Erythroblast (primary cell): ENCODE data around the gene SOAT2.

ENCODE experiments used
- GATA1 ChIP-seq: IDR thresholded peaks from 2 replicates; pipeline ENCODE4 v1.6.1; 2011; ENCODE audit warnings: low read depth, mild to moderate bottlenecking, control low read depth, low read length, moderate library complexity
- POLR2A ChIP-seq: IDR thresholded peaks from 2 replicates; pipeline ENCODE4 v1.6.1; 2011; ENCODE audit warnings: mild to moderate bottlenecking, low read length

DNA sequence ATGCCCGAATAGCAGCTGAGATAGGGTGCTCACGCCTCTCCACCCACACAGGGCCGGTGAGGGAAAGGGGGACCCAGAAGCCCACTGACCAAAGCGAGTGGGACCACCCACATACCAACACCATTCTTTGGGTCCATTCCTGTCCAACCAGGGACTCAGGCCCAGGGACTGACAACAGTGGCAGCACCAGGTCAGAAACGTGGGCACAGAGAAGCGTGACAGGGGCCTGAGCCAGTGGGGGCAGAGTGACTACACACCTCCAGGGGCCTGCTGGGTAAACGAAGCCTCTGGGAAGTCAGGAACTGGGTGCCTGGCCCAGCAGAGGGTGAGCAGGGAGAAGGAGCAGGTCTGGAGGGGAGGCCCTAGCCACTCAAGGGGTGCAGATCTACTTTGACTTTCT is 37.8 kb upstream of the SOAT2 start:
- no peak for TF ChIP-seq POLR2A
- TF ChIP-seq GATA1 = no peak
